ENCODE measurements around the gene DNAH5. TPM values are rescaled to one million over a fixed set of nuclear protein-coding genes. Genes with fewer than 3 reads are reported as not detected.

Gene DNAH5
- polyA plus RNA-seq, 1 donor (not counting 4 experiments of a cell fraction or from before 2014, with no cell fraction given), result 0.73 TPM

GRCh38 chr5:13780081-13780480 is 164.4 kb downstream of the DNAH5 start:
- FAIRE-seq, result no peak
- Histone ChIP-seq H3K79me2 (ENCODE audit: control insufficient read depth, insufficient read depth, low read length) (no peaks in the 10 kb centered on the region), H3K36me3 (ENCODE audit: control insufficient read depth in 2 of 2, extremely low read depth in 1 of 2, insufficient read depth in 2 of 2, low read length in 2 of 2) (no peaks in the 10 kb centered on the region), H3K27me3 (ENCODE audit: control insufficient read depth, extremely low read depth, insufficient read depth, low read length) (no peaks in the 10 kb centered on the region), H3K4me1 (ENCODE audit: control insufficient read depth, extremely low read depth, insufficient read depth, low read length) (no peaks in the 10 kb centered on the region), H3K9me1 (ENCODE audit: control insufficient read depth, extremely low read depth, insufficient read depth, low read length) (no peaks in the 10 kb centered on the region), H3K9me3 (ENCODE audit: control insufficient read depth, low read depth, low read length) (no peaks in the 10 kb centered on the region), H3K4me3 (ENCODE audit: control insufficient read depth in 2 of 3, extremely low read depth in 1 of 3, insufficient read depth in 2 of 3, low read depth in 1 of 3, low read length in 3 of 3) (no peak overlapping the region), H3K27ac (ENCODE audit: control insufficient read depth, insufficient read depth, low read length) (no peak overlapping the region), H3K9ac (ENCODE audit: control insufficient read depth, extremely low read depth, insufficient read depth, low read length) (no peak overlapping the region), H2AFZ (ENCODE audit: control insufficient read depth, low read length) (no peak overlapping the region), H3K4me2 (ENCODE audit: control insufficient read depth, extremely low read depth, insufficient read depth, low read depth, low read length) (no peak overlapping the region), H4K20me1 (ENCODE audit: control insufficient read depth, extremely low read depth, insufficient read depth, low read length) (no peaks in the 10 kb centered on the region)
- no peak for TF ChIP-seq CTCF (optimal IDR thresholded peaks at IDR 0.05 in 1 of 3, IDR thresholded peaks at IDR 0.05 in 1 of 3, conservative IDR thresholded peaks at IDR 0.05 in 1 of 3; ENCODE audit: extremely low read depth in 1 of 3, insufficient read depth in 2 of 3, low read length in 3 of 3)
- dilution Hi-C loops (cut with MboI; ENCODE audit: extremely low pct_ligation_motif_present, low sequenced_read_pairs), result no loop called here
- DNase-seq (ENCODE audit: low read depth, low spot score), result no peak

- Histone ChIP-seq H3K4me3 (ENCODE audit: control insufficient read depth in 2 of 3, extremely low read depth in 1 of 3, insufficient read depth in 2 of 3, low read depth in 1 of 3, low read length in 3 of 3) (no peak overlapping the region), H2AFZ (ENCODE audit: control insufficient read depth, low read length) (no peak overlapping the region), H3K36me3 (ENCODE audit: control insufficient read depth in 2 of 2, extremely low read depth in 1 of 2, insufficient read depth in 2 of 2, low read length in 2 of 2) (no peaks in the 10 kb centered on the region), H3K9me1 (ENCODE audit: control insufficient read depth, extremely low read depth, insufficient read depth, low read length) (no peaks in the 10 kb centered on the region), H3K27ac (ENCODE audit: control insufficient read depth, insufficient read depth, low read length) (no peak overlapping the region), H3K4me2 (ENCODE audit: control insufficient read depth, extremely low read depth, insufficient read depth, low read depth, low read length) (no peak overlapping the region), H3K9ac (ENCODE audit: control insufficient read depth, extremely low read depth, insufficient read depth, low read length) (no peak overlapping the region), H3K79me2 (ENCODE audit: control insufficient read depth, insufficient read depth, low read length) (no peaks in the 10 kb centered on the region), H3K4me1 (ENCODE audit: control insufficient read depth, extremely low read depth, insufficient read depth, low read length) (no peaks in the 10 kb centered on the region), H4K20me1 (ENCODE audit: control insufficient read depth, extremely low read depth, insufficient read depth, low read length) (no peaks in the 10 kb centered on the region), H3K27me3 (ENCODE audit: control insufficient read depth, extremely low read depth, insufficient read depth, low read length) (no peaks in the 10 kb centered on the region), H3K9me3 (ENCODE audit: control insufficient read depth, low read depth, low read length) (no peaks in the 10 kb centered on the region)
- DNase-seq (ENCODE audit: low read depth, low spot score) (no peak), FAIRE-seq (no peak)
- TF ChIP-seq CTCF (optimal IDR thresholded peaks at IDR 0.05 in 1 of 3, IDR thresholded peaks at IDR 0.05 in 1 of 3, conservative IDR thresholded peaks at IDR 0.05 in 1 of 3; ENCODE audit: extremely low read depth in 1 of 3, insufficient read depth in 2 of 3, low read length in 3 of 3) (no peak), EZH2 (IDR thresholded peaks at IDR 0.05; ENCODE audit: low read length) (no peak)
- dilution Hi-C loops (cut with MboI; ENCODE audit: extremely low pct_ligation_motif_present, low sequenced_read_pairs), result no loop called here
These were observed 170.8 kb downstream of the DNAH5 start for GRCh38 chr5:13773649-13774048.
